Right lobe of liver (tissue), 6 donors: ENCODE measurements around the gene ENPP5. TPM values are rescaled to one million over a fixed set of nuclear protein-coding genes. Genes with fewer than 3 reads are reported as not detected.
"Not testable (repeated sequence)": the region's sequence is repeated elsewhere in the genome, so short reads cannot be mapped to it uniquely, and the experiment has no call there.

Source experiments
- ATAC-seq, 4 donors: fragments of 200-7000 bp; cut with Tn5 transposase; one replicate each; pipeline ENCODE4 v1.9.1; 2020; ENCODE audit warnings: mild to moderate bottlenecking in 4 of 4, moderate library complexity in 4 of 4
- DNase-seq, 3 donors: peaks; one replicate each; pipeline ENCODE4 v3.0.0-alpha.2; 2020
- H3K27ac ChIP-seq, 3 donors: fragments of 200-600 bp; one replicate each; pipeline ENCODE4 v1.8.0; 2022
- H3K27me3 ChIP-seq, 2 donors: fragments of 200-600 bp; one replicate each; pipeline ENCODE4 v1.8.0; 2022
- H3K36me3 ChIP-seq, 4 donors: fragments of 200-600 bp; sonication (generic) in 1 of 4; one replicate each; pipeline versions ENCODE4 v1.5.1 to v1.8.0; 2017 to 2022; ENCODE audit warnings: control low read depth in 1 of 4
- H3K4me1 ChIP-seq, 4 donors: fragments of 200-600 bp; sonication (generic) in 1 of 4; one replicate each; pipeline versions ENCODE4 v1.5.1 to v1.8.0; 2017 to 2022; ENCODE audit warnings: control low read depth in 1 of 4
- H3K4me3 ChIP-seq, 3 donors: fragments of 200-600 bp; one replicate each; pipeline ENCODE4 v1.8.0; 2022
- H3K9me3 ChIP-seq, 4 donors: fragments of 200-600 bp; sonication (generic) in 1 of 4; one replicate each; pipeline versions ENCODE4 v1.5.1 to v1.8.0; 2017 to 2022; ENCODE audit warnings: control low read depth in 1 of 4
- POLR2A ChIP-seq: fragments of 450-650 bp; IDR thresholded peaks from one replicate; pipeline ENCODE4 v1.6.1; 2017; ENCODE audit warnings: antibody characterized with exemption, mild to moderate bottlenecking
- WGBS: methylation state at CpG from one replicate; pipeline ENCODE4 v1.1.6; 2018; ENCODE audit warnings: low coverage, low lambda C conversion rate; ENCODE audit not compliant: insufficient coverage; ENCODE audit errors: missing lambda C conversion rate; 5-methylcytosine and 5-hydroxymethylcytosine counted together
- intact Hi-C, 2 donors: fragments of 100-400 bp; cut with DNase I; formaldehyde crosslinking; loops; one replicate each; pipeline versions ENCODE4 v1.11.2 to v1.14.1; 2022
- total RNA-seq, 6 experiments: library from RNA; depleted of rRNA in 2 of 6; stranded (reverse); fragments of >200 nt in 2 of 6; fragmentation: NEBNext Ultra II Directional in 3 of 6; extraction: Animal tissue kit (Norgen Biotek cat#: 25700) in 3 of 6; gene quantifications; one replicate each; pipeline versions ENCODE4 v1.1.0 to v1.2.4, GENCODE V29; 2016 to 2023
- TF ChIP-seq, protein P1 (sequence below), 4 donors: fragments of 200-600 bp in 3 of 4; fragments of 450-650 bp in 1 of 4; IDR thresholded peaks; one replicate each; pipeline versions ENCODE4 v1.5.1 to v1.8.0; 2016 to 2022; ENCODE audit warnings: antibody characterized with exemption in 4 of 4, mild to moderate bottlenecking in 2 of 4
- donor health status: DM: no; HTN: yes; CAD: no.
- donor health status: DM: no; HTN: no; CAD: no.
- donor health status: DM: no; HTN: no; CAD: no.
- donor health status: DM: no; HTN: yes; CAD: no.
- donor health status: DM: no; HTN: yes; CAD: no.

The ENPP5 gene
- total RNA-seq, 6 experiments from 2014 or later = 0.13 to 1.4 (median 0.34) TPM

GRCh38 chr6:46128476-46128875 is 42.3 kb downstream of the ENPP5 start:
- intact Hi-C loops = no loop called here
- ATAC-seq (no peak), DNase-seq (no peak)
- H3K36me3 ChIP-seq = no peaks in the 10 kb centered on the region
- no peak for TF ChIP-seq POLR2A
- TF ChIP-seq, protein P1, sequence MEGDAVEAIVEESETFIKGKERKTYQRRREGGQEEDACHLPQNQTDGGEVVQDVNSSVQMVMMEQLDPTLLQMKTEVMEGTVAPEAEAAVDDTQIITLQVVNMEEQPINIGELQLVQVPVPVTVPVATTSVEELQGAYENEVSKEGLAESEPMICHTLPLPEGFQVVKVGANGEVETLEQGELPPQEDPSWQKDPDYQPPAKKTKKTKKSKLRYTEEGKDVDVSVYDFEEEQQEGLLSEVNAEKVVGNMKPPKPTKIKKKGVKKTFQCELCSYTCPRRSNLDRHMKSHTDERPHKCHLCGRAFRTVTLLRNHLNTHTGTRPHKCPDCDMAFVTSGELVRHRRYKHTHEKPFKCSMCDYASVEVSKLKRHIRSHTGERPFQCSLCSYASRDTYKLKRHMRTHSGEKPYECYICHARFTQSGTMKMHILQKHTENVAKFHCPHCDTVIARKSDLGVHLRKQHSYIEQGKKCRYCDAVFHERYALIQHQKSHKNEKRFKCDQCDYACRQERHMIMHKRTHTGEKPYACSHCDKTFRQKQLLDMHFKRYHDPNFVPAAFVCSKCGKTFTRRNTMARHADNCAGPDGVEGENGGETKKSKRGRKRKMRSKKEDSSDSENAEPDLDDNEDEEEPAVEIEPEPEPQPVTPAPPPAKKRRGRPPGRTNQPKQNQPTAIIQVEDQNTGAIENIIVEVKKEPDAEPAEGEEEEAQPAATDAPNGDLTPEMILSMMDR (IDR thresholded peaks at IDR 0.05) = no peak
- no peak overlapping the region for H3K4me3 ChIP-seq
- no peaks in the 10 kb centered on the region for H3K9me3 ChIP-seq
- WGBS = 70% methylated on average over 3 of the region's 3 CpGs
- no peak overlapping the region for H3K27ac ChIP-seq
- H3K27me3 ChIP-seq = no peaks in the 10 kb centered on the region
- H3K4me1 ChIP-seq = peaks cover 0 to 23% (median 0%) of the 10 kb centered on the region in 4 donors

DNA sequence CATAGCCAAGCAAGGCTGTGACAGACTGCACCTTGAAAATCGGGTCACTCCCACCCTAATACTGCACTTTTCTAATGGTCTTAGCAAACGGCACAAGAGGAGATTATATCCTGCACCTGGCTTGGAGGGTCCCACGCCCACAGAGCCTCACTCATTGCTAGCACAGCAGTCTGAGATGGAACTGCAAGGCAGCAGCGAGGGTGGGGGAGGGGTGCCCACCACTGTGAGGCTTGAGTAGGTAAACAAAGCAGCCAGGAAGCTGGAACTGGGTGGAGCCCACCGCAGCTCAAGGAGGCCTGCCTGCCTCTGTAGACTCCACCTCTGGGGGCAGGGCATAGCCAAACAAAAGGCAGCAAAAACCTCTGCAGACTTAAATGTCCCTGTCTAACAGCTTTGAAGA is 51.1 kb downstream of the ENPP5 start:
- intact Hi-C loops, ATAC-seq, H3K27me3 ChIP-seq, DNase-seq, H3K4me3 ChIP-seq, H3K27ac ChIP-seq, H3K36me3 ChIP-seq, H3K9me3 ChIP-seq, H3K4me1 ChIP-seq: not testable (repeated sequence)
- 66% methylated on average over 3 of the region's 5 CpGs for WGBS

DNA sequence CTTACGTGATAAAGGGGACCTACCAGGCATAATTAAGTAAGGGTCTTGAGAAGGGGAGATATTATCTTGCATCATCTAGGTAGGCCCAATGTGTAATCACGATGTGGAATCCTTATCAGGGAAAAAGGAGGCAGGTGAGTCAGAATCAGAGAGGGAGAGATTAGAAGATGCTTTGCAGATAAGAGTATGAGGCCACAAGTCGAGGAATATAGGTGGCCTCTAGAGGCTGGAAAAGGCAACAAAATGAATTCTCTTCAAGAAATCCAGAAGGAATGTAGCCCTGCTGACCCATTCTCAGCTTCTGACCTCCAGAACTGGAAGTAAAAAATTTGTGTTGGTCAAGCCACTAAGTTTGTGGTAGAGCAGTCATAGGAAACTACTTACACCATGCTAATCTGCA is 51.9 kb downstream of the ENPP5 start:
- no peaks in the 10 kb centered on the region for H3K27me3 ChIP-seq
- intact Hi-C loops = no loop called here
- no peaks in the 10 kb centered on the region for H3K4me1 ChIP-seq
- H3K36me3 ChIP-seq = no peaks in the 10 kb centered on the region
- DNase-seq (no peak), ATAC-seq (no peak)
- H3K9me3 ChIP-seq = no peaks in the 10 kb centered on the region
- no peak for TF ChIP-seq POLR2A
- TF ChIP-seq, protein P1 (IDR thresholded peaks at IDR 0.05) = no peak
- 91% methylated on average over 3 of the region's 3 CpGs for whole genome bisulfite sequencing
- H3K27ac ChIP-seq = no peak overlapping the region
- no peak overlapping the region for H3K4me3 ChIP-seq

GRCh38 chr6:46118157-46118556 is 52.6 kb downstream of the ENPP5 start:
- Histone ChIP-seq H3K36me3 (no peaks in the 10 kb centered on the region), H3K27me3 (no peaks in the 10 kb centered on the region), H3K9me3 (no peaks in the 10 kb centered on the region), H3K4me3 (no peak overlapping the region), H3K4me1 (no peaks in the 10 kb centered on the region), H3K27ac (no peak overlapping the region)
- TF ChIP-seq, protein P1 (IDR thresholded peaks at IDR 0.05) = no peak
- DNase-seq (no peak), ATAC-seq (no peak)
- 92% methylated on average over 1 of the region's 1 CpG for WGBS
- intact Hi-C loops = no loop called here

DNA sequence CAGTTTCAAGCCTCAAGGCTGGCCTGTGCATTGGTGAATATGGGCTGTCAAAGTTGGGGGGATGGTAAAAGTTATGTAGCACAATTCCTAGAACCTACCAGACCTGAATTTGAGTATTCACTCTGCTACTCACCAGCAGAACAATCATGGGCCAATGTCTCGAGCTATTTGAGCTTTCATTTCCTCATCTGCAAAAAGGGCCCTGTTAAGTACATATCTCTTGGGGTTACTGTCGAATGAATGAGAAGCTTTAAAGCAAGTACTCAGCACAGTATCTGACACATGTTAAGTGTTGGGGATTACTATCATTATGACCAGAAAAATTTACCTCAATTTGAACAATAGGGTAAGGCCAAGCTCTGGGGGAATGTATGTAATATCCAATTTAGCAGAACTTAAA is 54.5 kb downstream of the ENPP5 start:
- H3K36me3 ChIP-seq = no peaks in the 10 kb centered on the region
- no peaks in the 10 kb centered on the region for H3K27me3 ChIP-seq
- H3K4me3 ChIP-seq = no peak overlapping the region
- no peaks in the 10 kb centered on the region for H3K9me3 ChIP-seq
- WGBS = 100% methylated on average over 2 of the region's 2 CpGs
- no peak for TF ChIP-seq POLR2A
- TF ChIP-seq, protein P1 (IDR thresholded peaks at IDR 0.05) = no peak
- no peak for ATAC-seq
- H3K4me1 ChIP-seq = no peaks in the 10 kb centered on the region
- no peak overlapping the region for H3K27ac ChIP-seq
- intact Hi-C loops = no loop called here
- no peak for DNase-seq
